HG03280 (cell line): ENCODE measurements around the gene S100A8.
"Not testable (repeated sequence)": the region's sequence is repeated elsewhere in the genome, so short reads cannot be mapped to it uniquely, and the experiment has no call there.

Experiments used
- ATAC-seq: cut with Tn5 transposase; IDR thresholded peaks from one replicate; pipeline ENCODE4 v1.9.1; 2021; ENCODE audit warnings: mild to moderate bottlenecking, moderate library complexity; ENCODE audit not compliant: unreplicated experiment

Gene S100A8

DNA sequence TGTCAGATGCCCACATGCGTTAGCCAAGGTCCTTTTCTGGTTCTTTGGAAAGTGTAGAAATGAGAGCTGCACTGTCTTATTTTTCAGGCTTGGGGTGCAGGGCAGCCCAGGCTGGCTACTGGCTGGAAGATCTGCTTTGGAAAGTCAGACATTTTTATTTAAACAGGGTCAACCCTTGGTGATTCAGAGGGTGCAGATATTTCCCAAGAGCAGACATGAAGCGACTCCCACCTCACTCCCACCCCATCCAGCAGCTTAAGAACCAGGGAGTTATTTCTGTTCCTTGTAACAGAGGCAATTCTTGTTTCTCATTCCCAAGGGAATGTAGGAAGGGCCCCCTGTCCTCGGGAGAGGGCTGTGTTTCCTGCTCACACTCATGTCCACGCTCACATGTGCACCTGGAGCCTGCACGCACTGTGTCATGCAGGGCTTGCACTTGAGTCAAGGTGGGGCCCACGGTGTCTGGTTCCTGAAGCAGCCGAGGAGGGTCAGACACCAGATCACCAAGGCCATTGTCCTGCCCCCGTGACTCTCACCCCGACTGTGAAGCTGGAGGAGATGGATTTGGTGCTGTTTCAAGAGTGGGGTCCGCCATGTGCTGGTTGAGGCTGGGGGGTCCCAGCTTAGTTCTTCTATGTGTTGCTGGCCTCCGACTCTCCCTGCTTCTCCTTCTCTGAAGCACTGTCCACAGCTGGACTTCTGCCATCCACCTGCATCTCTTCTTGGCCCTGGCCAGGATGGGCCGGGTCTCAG, 26.4 kb upstream of the S100A8 start:
- no peak for ATAC-seq

GRCh38 chr1:153415850-153416570, 25.1 kb upstream of the S100A8 start, which contains the start of gene S100A7A:
Gene S100A7A (plus strand): TSS chr1:153416520. CDS start chr1:153418083, 1,563 bp downstream.
- ATAC-seq = no peak

DNA sequence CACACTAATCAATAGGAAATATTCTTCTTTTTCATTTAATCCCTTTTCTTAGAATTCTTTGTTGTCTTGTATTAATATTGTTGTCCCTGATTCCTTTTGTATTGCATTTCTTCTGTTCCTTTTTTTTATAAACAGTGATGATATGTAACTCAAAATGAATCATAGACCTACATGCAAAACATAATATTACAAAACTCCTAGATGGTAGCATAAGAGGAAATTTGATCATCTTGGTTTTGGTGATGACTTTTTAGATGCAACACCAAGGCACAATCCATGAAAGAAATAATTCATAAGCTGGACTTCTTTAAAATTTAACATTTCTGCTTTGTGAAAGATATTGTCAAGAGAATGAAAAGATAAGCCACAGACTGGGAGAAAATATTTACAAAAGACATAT, 23.1 kb upstream of the S100A8 start:
- ATAC-seq = not testable (repeated sequence)

DNA sequence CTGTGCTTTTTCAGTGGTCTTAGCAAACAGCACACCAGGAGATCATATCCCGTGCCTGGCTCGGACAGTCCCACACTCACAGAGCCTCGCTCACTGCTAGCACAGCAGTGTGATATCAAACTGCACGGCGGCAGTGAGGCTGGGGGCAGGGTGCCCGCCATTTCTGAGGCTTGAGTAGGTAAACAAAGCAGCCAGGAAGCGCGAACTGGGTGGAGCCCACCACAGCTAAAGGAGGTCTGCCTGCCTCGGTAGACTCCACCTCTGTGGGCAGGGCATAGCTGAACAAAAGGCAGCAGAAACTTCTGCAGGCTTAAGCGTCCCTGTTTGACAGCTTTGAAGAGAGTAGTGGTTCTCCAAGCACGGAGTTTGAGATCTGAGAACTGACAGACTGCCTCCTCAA, 16.4 kb upstream of the S100A8 start:
- not testable (repeated sequence) for ATAC-seq

DNA sequence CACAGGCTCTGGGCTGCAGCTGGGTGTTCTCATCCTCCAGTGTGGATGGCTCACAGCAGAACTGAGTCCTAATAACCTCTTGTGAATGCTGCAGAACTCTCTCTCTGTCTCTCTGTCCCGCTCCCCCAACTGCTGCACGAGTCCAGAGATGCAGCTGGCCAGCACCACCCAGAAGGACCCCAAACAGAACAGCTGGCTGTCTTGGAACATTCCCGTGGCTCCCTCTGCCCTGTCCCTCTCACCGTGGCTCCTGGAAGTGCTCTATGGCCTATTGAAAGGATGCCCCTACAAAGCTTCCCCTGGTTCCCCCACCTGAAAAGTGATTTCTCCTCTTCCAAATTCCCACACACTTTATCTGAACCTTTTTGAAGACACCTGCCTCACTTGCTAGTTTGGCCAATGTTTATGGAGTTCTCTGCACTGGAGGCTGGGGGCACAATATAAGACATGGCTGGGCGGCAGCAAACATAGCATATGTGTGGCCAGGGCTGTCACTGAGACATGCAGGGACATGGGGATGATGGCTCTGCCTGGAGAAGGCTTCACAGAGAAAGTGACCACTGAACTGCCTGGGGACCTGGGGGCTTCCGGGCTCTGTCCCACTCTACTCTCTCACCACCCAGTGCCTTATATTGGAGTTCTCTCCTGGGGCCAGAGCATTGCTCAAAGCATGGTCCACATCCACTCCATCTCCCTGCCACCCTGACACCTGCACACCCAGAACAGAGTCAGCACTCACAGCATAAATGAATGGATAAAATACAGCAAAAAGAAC, 15.1 kb upstream of the S100A8 start:
- ATAC-seq = not testable (repeated sequence)

- no peak for ATAC-seq
Observed at GRCh38 chr1:153404768-153405167, 13.9 kb upstream of the S100A8 start.

DNA sequence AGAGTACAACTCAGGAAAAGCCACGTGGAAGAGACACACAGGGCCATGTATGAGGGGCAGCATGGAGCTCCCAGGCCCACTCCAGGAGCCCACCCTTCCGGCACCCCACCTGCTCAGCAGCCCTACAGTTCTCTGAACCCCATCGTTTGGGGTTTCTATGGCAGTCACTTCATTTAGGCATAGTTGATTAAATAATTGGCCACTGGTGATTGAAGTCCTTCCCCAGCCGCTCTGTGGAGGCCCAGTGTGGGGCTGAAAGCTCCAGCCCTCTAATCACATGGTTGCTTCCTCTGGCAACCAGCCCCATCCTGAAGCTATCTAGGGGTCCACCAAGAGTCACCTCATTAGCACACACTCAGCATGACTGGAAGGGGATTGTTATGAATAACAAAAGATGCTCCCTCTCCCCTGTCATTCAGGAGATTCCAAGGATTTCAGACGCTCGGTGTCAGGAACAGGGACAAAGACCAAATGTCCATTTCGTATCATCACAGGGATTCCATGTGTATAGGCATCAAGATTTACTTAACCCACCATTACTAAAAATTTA, 13.3 kb upstream of the S100A8 start:
- ATAC-seq = no peak

DNA sequence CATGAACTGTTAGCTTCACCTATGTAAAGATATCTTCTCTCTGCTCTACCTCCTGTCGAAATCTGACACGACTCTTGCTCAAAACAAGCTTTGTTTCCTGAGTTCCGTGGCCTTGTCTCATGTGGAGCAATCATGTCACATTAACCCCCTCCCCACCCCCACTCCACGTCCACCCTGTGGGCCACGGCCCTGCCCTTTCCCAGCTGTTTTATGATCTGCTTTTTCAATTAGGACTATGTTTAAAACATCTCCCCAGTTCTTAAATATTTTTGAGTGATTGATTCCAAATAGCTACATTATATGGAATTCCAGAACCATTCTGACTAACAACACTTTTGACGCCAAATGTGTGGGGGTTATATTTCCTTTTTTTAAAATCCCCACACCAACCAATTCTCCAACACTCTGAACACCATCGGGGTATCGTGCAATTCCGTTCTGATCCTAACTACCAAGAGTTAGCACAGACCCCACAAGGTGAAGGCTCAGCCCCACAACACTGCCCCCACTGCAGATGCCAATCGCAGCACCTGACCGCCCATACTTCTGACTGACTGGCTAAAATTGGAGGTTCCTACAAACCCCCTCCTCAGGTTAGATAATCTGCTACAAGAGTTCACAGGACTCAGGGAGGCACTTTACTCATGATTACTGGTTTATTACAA, 12.7 kb upstream of the S100A8 start:
- no peak for ATAC-seq

DNA sequence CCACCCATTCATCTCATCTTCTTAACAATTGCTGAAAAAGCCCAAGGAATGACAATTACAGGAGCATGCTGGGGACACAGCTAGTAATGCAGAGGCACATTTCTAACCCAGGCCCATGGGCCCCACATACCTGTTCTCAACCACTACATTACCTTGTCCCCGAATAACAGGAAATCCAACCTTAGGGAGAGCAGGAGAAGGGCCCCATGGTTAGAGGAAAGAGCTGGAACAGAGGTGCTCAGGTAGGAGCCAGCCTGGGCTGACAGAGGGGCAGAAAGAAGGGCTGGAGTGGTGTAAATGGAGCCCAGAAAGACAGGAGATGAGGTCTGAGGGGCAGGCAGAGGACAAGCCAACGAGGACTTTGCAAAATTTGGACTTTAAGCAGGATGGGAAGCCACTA, 11.4 kb upstream of the S100A8 start:
- no peak for ATAC-seq

DNA sequence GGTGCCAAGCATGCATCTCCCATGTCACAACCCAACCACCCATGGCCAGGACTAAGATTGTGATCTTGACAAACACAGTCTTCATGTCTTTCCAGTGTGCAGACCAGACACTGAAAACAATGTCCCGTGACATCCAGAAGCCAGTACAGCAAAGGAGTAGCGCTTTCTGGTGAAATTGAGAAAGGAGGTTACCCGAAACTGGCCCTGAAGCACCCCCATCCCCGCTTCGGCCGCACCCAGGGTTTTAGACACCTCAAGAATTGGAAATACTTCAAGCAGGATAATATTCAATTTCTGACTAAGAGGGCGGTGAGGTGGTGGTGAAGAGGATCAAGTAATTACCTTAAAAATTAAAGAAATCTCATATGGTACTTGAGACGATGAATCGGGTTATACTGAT, 10.6 kb upstream of the S100A8 start:
- ATAC-seq = no peak

GRCh38 chr1:153400244-153400643, 9.4 kb upstream of the S100A8 start:
- ATAC-seq = no peak

DNA sequence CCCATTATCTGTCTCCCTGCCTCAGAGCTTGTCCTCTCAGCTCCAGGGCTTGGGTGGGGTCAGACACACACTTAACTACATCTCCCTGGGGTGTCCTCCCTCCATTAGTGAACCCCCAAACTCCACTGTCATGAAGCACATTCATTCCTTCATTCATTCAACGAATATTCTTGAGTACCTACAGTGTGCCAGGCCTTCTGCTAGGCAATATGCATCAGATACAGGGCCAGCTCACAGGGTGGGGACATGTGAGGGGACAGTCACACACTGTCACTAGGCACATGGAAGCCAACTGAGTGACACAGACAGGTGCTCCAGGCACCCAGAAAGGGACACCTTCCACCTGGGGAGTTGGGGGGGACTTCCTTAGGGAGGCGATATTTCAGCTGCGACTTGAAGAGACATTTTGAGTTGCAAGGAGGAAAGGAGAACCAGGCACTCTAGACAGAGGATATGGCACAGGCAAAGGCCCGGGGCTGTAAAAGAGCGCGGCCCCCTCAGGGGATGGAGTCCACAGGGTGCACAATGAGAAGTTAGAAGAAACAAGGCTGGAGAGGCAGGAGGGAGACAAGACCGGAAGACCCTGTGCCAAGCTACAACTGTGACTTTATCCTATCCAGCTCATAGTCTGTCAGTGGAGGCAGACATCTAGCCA, 8.7 kb upstream of the S100A8 start:
- ATAC-seq = no peak

- ATAC-seq = no peak
Observed at GRCh38 chr1:153397924-153398651, 7.2 kb upstream of the S100A8 start.

DNA sequence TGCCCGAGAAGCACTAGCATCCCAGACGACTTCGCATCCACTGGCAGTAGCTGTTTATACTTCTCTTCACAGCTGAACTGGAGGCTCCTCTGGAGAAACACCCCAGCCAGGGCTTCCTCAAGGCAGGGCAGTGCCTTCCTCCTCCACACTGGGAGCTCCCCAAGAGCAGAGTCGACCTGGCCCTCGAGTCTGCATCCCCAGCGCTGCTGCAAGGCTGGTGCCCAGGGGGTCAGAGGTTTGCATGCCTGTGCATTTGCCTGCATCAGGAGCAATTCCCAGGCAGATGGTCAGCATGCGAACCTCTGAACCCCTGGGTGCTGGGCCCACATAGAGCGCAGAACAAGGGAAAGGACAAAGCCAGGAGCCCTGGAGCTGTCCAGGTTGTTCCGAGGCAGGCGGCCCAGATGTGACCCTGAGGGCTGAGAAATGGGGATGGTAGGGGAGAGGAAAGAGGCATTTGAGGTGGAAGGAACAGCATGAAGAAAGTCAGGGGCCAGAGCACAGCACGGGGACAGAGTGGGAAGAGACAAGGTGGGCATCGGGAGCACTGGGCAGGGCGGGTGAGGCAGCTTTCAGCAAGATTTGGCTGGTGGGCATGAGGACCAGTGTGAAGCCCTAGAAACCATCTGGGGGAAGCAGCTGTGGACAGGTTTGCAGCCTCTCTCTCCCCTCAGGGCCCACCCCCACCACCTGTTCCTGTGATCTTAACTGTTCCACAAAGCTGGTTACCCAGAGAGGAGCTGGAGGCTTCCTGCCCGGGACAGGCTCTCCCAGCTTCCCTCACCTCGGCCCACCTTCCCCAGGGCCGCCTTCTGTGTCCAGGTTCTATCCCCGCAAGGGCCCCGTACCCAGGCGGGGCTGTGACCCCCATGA, 6.4 kb upstream of the S100A8 start:
- ATAC-seq = no peak

DNA sequence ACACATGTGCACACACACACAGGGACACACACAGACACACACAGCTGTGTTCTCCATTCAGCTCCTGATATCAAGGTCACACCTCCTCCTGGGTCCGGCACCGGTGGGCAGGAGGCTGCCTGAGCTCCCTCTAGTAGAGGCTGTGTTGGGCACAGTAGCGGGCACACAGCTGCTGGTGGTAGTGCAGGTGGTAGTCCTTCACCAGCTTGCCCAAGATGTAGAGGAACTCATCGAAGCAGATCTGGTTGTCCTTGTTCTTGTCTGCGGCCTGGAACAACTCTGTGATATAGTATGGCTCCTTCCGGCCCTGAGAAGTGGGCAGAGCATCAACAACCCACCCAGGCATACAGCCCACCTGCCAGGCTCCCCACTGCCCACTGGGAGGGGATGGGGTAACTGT, 5.6 kb upstream of the S100A8 start:
- ATAC-seq = no peak

- no peak for ATAC-seq
Observed at GRCh38 chr1:153395776-153396175, 4.9 kb upstream of the S100A8 start.

DNA sequence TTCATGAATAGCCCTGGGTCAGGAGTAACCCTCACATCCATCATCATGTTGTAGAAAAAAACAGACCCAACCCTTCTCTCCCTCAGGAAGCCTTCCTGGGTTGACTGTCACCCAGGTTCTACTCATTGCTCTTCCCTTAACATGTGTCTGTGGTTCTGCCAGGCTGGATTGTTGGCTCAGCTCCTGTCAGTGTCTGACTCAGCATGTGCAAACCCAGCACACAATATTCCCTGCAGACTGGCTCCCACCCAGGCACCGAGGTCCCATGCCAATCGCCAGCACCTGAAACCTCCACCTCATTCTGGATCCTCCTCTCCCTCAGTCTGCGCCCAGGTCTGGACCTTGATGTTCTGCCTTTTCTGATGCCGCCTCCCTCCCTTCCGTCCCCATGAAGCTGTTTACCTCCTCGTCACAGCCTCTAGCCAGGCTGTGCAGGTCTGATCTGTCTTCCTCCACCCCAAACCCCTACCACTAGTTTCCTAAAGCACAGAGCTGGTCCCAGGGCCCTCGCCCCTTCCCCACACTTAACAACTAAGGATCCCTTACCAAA, 4.3 kb upstream of the S100A8 start:
- ATAC-seq = no peak

GRCh38 chr1:153394391-153394790, 3.5 kb upstream of the S100A8 start:
- ATAC-seq = no peak
